ENCODE measurements around the gene STS. TPM values are rescaled to one million over a fixed set of nuclear protein-coding genes. Genes with fewer than 3 reads are reported as not detected.

Gene STS
- total RNA-seq, 1 donor from 2014 or later: 5.3 TPM

DNA sequence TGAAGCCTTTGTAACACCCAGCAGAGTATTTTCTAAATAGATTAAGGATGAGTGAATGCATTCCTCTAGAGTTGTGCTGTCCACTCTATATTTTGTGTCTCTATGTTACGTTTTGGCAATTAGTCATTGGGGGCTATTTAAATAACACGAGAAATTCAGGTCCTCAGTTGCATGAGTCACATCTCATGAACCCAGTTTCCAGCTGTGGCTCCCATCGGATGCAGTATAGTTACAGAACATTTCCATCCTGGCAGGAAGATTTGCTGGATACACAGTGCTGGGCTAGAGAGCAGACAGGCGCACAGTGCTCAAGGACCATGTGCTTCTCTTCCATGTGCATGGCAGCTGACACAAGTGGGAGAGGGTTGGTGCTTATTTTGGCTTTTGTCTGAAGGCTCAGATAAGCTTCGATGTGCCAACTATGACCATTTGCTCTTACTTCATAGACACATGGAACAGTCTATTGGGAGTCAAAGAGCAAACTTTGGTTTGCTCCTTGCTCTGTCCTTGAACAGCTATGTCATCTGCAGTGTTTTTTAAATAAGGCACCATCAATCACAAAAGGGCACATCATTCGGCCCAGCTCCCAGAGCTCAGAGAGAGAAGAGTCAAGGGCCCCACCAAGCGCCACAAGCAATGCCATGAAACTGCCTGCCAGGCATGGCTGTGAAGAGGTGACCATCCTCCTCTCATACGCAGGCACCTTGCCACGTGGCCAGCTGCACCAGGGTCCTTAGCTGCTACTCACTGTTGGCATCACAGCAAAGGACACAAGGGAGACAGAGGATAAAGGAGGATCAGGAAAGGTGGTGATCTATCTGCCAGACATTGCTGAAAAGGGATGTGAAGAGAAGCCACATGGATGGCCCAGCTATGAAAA is 8.1 kb upstream of the STS start:
- no peak for DNase-seq (ENCODE audit: low spot score)

DNA sequence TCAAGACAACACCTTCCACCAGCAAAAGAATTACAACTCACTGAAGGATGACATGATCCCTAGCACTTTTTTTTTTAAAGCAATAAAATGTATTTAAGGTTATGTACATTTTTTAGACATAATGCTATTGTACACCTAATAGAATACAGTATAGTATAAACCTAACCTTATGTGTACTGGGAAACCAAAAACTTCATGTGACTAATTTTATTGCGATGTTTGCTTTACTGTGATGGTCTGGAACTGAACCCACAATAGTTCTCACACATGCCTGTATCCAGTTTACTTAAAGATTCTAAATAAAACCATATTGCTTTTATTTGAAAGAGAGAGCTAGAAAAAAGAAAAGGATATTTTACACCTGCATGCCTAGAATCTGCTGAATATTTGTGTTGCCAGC is 4.4 kb upstream of the STS start:
- DNase-seq (ENCODE audit: low spot score): no peak

GRCh38 chrX:7143941-7144525 is 3.5 kb upstream of the STS start:
- no peak for DNase-seq (ENCODE audit: low spot score)

- DNase-seq (ENCODE audit: low spot score): no peak
These were observed 2.1 kb upstream of the STS start for GRCh38 chrX:7145454-7145853.

- DNase-seq (ENCODE audit: low spot score): no peak
These were observed 1.4 kb upstream of the STS start for GRCh38 chrX:7146020-7146702.

DNA sequence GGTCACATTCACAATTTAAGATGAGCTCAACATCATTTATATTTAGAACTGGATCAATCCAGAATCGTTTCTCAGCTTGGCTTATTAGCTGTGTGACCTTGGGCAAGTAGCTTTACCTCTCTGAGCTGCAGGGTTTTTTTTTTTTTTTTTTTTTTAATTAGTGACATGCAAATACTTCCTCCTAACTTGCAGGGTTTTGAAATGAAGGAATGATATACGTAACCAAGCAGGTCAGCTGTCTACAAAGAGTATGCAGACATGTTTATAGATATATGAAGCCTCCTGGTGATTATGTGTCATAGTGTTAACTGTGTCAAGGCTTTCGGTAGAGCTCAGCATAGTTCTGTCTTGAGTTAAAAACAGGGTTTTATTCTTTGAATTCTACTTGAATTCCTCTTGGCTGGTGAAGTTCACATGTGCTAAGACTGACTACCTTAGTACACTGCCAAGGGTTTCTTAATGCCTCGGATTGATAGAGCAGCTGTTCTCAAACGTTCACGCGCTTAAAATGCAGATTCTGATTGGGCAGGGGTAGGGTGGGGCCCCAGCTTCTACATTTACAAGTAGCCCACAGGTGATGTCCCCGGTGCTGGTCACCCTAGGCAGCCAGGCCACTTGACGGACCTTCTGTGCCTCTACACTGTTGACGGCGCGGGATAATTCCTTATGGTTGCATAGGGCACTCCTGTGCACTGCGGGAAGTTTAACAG is 654 bp upstream of the STS start:
- peak; percentile 1 for DNase-seq (ENCODE audit: low spot score)

DNA sequence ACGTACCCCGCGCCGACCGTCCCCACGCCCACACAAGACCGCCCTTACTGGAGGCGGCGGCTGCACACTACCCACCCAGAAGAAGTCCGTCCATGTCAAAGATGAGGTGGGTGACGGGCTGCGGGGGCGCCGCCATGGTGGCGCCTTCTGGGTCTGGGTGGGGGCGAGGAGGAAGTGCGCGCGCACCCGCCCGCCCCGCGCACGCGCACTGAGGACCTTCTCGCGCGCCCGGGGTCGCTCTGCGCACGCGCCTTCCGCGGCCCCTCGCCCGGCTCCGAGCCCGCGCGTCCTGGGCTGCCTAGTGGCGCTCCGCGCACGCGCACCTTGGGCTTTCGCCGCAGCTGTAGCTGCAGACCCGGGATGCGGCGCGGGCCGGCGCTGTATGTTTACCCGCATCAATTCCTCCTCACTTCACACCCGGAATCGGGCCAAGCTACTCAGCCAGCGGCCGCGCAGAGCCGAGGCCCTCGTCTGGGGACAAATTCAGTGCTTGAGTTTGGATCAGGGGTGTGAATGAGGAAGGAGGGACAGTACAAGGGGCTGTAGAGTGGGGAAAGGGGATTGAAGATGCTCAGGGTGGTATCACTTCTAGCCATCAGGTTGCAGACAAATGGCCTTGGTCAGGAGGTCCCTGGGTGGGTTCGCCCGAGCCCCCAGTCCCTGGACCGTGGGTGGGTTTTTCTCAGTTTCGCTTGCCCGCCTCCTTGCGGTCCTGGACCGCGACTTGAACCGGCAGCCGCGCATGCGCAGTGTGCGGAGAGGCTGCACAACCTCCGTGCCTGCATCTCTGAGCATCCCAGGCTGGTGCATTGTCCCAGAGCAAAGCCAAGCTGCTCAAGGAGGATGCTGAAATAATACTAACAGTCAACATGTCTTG is 704 bp downstream of the STS start, which contains the start of gene PUDP:
Gene PUDP (minus strand): TSS at position 176 of the 877 bp plus-strand sequence. CDS start 40 bp downstream, at position 136.
- DNase-seq (ENCODE audit: low spot score): peak; percentile 87

DNA sequence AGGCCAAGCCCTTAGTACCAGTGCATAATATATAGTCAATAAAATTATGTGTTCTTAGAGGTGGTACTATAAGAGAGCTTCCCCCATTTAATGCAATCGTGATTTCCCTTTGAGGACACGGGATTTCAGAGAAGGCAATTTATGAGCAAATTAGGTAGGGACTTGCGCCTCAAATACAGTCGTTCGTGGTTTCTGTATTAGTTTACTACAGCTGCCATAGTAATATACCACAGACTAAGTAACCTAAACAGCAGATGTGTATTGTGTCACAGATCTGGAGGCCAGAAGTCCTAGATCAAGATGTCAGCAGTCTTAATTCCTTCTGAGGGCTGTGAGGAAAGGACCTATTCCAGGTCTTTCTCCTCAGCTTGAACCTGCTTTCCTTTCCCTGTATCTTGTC is 1.9 kb downstream of the STS start:
- no peak for DNase-seq (ENCODE audit: low spot score)

DNA sequence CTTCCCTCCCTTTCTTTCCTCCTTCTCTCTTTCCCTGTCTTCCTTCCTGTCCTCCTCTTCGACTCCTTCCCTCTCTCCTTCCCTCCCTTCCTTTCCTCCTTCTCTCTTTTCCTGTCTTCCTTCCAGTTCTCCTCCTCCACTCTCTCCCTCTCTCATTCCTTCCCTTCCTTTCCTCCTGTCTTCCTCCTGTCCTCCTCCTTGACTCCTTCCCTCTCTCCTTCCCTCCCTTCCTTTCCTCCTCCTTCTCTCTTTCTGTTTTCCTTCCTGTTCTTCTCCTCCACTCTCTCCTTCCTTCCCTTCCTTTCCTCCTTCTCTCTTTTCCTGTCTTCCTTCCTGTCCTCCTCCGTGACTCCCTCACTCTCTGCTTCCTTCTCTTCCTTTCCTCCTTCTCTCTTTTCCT is 5.7 kb downstream of the STS start:
- DNase-seq (ENCODE audit: low spot score): no peak

GRCh38 chrX:7154041-7154597 is 6.6 kb downstream of the STS start:
- DNase-seq (ENCODE audit: low spot score): no peak

GRCh38 chrX:7155163-7155562 is 7.7 kb downstream of the STS start:
- no peak for DNase-seq (ENCODE audit: low spot score)

DNA sequence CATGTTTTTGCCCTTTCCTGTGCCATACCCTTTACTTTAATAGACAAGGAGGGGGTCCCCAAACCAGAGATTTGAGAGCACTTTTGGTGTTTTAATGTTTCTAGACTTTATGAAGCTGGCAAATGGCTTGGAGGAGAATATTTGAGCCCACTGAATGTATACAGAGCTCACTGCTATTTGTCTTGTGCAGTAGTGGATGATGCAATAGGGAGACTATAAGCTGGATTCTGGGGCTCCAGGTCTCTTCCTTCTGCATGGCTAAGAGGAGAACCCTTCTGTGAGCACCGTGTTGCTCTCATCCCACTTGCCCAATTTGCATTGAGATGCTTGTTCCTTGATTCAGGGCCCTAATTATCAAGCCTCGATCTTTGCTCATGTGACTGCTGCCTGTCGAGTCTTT is 9.4 kb downstream of the STS start:
- DNase-seq (ENCODE audit: low spot score): no peak

DNA sequence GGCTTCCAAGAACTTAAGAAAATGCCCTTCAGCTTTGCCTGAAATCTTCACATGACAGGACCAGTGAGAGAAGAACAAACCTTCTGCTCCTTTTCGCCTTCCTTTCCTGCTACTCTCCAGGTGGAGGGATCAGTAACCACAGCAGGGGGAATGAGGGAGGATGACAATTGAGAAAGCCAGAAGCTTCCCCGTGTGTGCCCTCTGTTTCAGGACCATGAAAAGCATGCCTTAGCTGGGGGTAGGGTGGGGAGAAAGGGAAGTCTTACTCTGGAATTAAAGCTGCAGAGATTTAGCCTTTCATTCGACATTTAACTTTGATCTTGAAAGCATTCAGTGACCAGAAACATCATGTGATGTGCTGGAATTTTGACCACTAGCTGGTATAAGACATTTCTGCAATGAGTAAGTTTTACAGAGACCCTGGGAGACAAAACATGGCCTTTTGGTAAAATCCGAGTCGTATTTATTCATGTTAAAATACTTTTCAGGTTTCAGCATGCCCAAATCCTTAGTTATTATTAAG is 11.0 kb downstream of the STS start:
- no peak for DNase-seq (ENCODE audit: low spot score)

DNA sequence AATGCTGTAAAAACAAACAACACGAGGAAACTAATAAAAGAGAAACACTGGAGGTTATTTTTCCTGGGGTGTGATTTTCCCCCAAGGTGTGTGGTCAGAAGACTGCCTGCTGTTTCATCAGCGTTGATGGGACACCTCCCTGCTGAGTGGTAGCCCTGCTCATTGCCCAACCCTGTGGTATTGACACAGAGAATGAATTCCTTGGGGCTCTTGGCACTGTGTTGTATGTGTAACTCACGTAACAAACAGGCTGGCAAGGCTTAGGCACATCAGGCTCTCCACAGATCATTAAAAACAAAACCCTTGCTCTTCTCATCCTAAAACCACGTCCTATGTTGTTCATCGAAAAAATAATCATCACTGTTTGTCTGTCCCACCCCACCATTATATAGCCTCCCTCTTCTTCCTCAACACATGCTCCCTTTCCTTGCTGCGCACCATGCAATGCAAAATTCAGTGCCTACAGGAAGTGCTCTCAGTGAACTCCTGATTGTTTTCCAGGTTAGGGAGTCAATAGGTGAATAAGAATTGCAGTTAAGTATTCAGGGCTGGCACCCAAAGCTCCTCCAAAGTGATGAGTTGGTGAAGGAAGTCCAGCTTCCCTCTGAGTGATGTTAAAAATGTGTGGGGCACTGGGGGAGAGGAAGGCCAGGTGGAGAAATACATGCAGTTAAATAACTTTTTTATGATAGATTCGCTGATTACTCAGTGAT is 11.8 kb downstream of the STS start:
- no peak for DNase-seq (ENCODE audit: low spot score)

- DNase-seq (ENCODE audit: low spot score): peak; percentile 1
These were observed 15.7 kb downstream of the STS start for GRCh38 chrX:7163146-7163677.

DNA sequence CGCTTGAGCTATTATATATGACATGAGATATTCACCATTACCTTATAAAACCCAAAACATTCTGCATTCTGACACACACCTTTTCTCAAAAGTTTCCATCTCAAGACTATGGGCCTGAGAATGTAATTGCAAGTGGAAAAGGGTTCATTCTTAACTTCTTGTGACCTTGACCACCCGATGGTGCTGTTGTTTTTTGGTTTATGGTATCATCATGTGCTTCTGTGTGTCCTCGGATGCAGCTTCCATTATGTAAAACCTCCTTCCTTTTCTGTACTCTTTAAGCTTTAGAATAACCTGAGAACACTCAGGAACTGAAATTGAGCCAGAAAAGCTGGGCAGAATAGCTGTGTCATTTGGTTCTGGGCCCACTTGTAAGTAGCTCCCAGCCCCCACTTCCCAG is 16.7 kb downstream of the STS start:
- no peak for DNase-seq (ENCODE audit: low spot score)

GRCh38 chrX:7168371-7168770 is 20.9 kb downstream of the STS start:
- no peak for DNase-seq (ENCODE audit: low spot score)

DNA sequence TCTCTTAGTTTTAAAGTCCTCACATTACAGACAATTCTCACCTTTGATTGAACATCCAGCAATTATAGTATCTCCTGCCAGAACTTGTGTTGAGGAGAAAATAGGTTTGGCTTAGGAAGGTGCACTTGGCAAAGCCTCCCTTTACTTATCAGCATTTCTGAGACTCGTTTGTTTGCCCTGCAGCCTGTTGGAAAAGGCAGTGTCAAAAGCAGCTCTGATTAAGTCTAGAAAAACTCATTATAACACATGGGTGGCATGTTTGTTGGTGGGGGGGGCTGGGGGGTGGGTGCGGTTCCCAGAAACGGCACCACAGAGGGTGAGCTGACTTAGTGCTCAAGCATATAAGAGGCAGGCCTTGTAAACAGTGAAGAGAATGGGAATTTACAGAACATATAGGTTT is 22.1 kb downstream of the STS start:
- no peak for DNase-seq (ENCODE audit: low spot score)

- no peak for DNase-seq (ENCODE audit: low spot score)
These were observed 23.4 kb downstream of the STS start for GRCh38 chrX:7170898-7171297.

Data from umbilical cord (tissue), 2 donors.